Tibial nerve (tissue), 3 donors: Measurements from ENCODE around the gene HOXC10.

Experiments used
- EP300 ChIP-seq, 2 donors: sonication (generic); formaldehyde crosslinking; IDR thresholded peaks; one replicate each; pipeline ENCODE4 v1.6.1; 2017; ENCODE audit warnings: antibody characterized with exemption in 2 of 2, mild to moderate bottlenecking in 1 of 2
- POLR2A ChIP-seq, 2 donors: fragments of 450-650 bp; IDR thresholded peaks; one replicate each; pipeline ENCODE4 v1.6.1; 2017; ENCODE audit warnings: antibody characterized with exemption in 2 of 2, mild to moderate bottlenecking in 2 of 2, moderate library complexity in 2 of 2

DNA sequence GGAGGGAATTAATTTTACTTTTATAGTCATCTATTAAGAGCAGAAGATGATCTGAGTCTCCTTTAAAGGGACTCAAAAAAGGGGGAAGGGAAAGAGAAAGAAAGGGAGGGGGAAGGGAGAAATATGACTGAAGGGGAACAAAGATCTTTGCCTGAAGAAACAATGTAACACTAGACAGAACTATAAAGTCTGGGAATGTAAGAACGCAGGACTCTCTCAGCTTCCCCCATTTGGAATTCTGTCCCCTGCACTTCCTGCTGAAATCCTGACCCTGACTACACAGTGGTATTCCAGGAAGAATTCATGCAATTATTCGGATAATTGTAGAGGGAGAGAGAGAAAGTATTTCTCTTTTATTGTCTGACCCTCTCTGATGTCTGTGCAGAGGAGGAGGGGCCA is 20.6 kb upstream of the HOXC10 start:
- TF ChIP-seq EP300 (IDR thresholded peaks at IDR 0.05) (no peak), POLR2A (IDR thresholded peaks at IDR 0.05) (no peak)
